ENCODE results near the gene SLC25A38.
"Not testable (repeated sequence)": the region's sequence is repeated elsewhere in the genome, so short reads cannot be mapped to it uniquely, and the experiment has no call there.

SLC25A38 gene

GRCh38 chr3:39407259-39407629 is 24.1 kb downstream of the SLC25A38 start:
- DNase-seq (ENCODE audit: low spot score) = no peak

- no peak for DNase-seq (ENCODE audit: low spot score)
Observed at GRCh38 chr3:39407773-39408492, 24.8 kb downstream of the SLC25A38 start.

GRCh38 chr3:39408493-39409372 is 25.6 kb downstream of the SLC25A38 start:
- no peak for DNase-seq (ENCODE audit: low spot score)

GRCh38 chr3:39409514-39410136 is 26.5 kb downstream of the SLC25A38 start:
- no peak for DNase-seq (ENCODE audit: low spot score)

- DNase-seq (ENCODE audit: low spot score) = no peak
Observed at GRCh38 chr3:39410893-39411292, 27.7 kb downstream of the SLC25A38 start.

- DNase-seq (ENCODE audit: low spot score) = no peak
Observed at GRCh38 chr3:39412668-39413260, 29.6 kb downstream of the SLC25A38 start.

GRCh38 chr3:39413691-39414420 is 30.7 kb downstream of the SLC25A38 start:
- DNase-seq (ENCODE audit: low spot score) = no peak

GRCh38 chr3:39414421-39414907 is 31.3 kb downstream of the SLC25A38 start:
- DNase-seq (ENCODE audit: low spot score) = no peak

GRCh38 chr3:39415302-39415701 is 32.1 kb downstream of the SLC25A38 start:
- not testable (repeated sequence) for DNase-seq (ENCODE audit: low spot score)

- DNase-seq (ENCODE audit: low spot score) = no peak
Observed at GRCh38 chr3:39415983-39416382, 32.8 kb downstream of the SLC25A38 start.

GRCh38 chr3:39416998-39417397 is 33.8 kb downstream of the SLC25A38 start:
- not testable (repeated sequence) for DNase-seq (ENCODE audit: low spot score)

GRCh38 chr3:39418556-39419225 is 35.5 kb downstream of the SLC25A38 start:
- DNase-seq (ENCODE audit: low spot score) = not testable (repeated sequence)

- DNase-seq (ENCODE audit: low spot score) = no peak
Observed at GRCh38 chr3:39419742-39420315, 36.7 kb downstream of the SLC25A38 start.

GRCh38 chr3:39420543-39420942 is 37.4 kb downstream of the SLC25A38 start:
- no peak for DNase-seq (ENCODE audit: low spot score)

GRCh38 chr3:39423436-39423970 is 40.3 kb downstream of the SLC25A38 start:
- no peak for DNase-seq (ENCODE audit: low spot score)

- DNase-seq (ENCODE audit: low spot score) = no peak
Observed at GRCh38 chr3:39426312-39426711, 43.1 kb downstream of the SLC25A38 start.

- DNase-seq (ENCODE audit: low spot score) = no peak
Observed at GRCh38 chr3:39427506-39427905, 44.3 kb downstream of the SLC25A38 start.

- no peak for DNase-seq (ENCODE audit: low spot score)
Observed at GRCh38 chr3:39428745-39429201, 45.6 kb downstream of the SLC25A38 start.

- DNase-seq (ENCODE audit: low spot score) = no peak
Observed at GRCh38 chr3:39429466-39429865, 46.3 kb downstream of the SLC25A38 start.

GRCh38 chr3:39432342-39432741 is 49.2 kb downstream of the SLC25A38 start:
- DNase-seq (ENCODE audit: low spot score) = no peak

Measured in CD4-positive, alpha-beta T cell treated with Interleukin-15 for 4 hours (primary cell).